HEK293 (cell line): ENCODE measurements around the gene FPGS.

Experiments used
- GLI2 ChIP-seq: fragments of 450-650 bp; formaldehyde crosslinking; IDR thresholded peaks from 2 replicates; pipeline ENCODE4; 2017; ENCODE audit warnings: missing biosample characterization, missing genetic modification characterization, low read depth, borderline replicate concordance
- IKZF3 ChIP-seq: fragments of 450-650 bp; IDR thresholded peaks from 2 replicates; pipeline ENCODE4 v1.5.0; 2018; ENCODE audit warnings: missing biosample characterization, mild to moderate bottlenecking, missing genetic modification characterization, moderate library complexity
- SALL2 ChIP-seq: fragments of 450-650 bp; formaldehyde crosslinking; IDR thresholded peaks from 2 replicates; pipeline ENCODE4 v1.5.0; 2017; ENCODE audit warnings: missing biosample characterization, mild to moderate bottlenecking, missing genetic modification characterization, borderline replicate concordance
- SP2 ChIP-seq: fragments of 450-650 bp; formaldehyde crosslinking; IDR thresholded peaks from 2 replicates; pipeline ENCODE4 v1.5.1; 2016; ENCODE audit warnings: missing biosample characterization, missing genetic modification characterization
- YY2 ChIP-seq: fragments of 450-650 bp; formaldehyde crosslinking; IDR thresholded peaks from 2 replicates; pipeline ENCODE4 v1.5.1; 2016; ENCODE audit warnings: missing biosample characterization, missing genetic modification characterization
- ZNF112 ChIP-seq: fragments of 450-650 bp; formaldehyde crosslinking; IDR thresholded peaks from 2 replicates; pipeline ENCODE4 v1.5.0; 2017; ENCODE audit warnings: missing biosample characterization, missing genetic modification characterization
- ZNF133 ChIP-seq: fragments of 450-650 bp; formaldehyde crosslinking; IDR thresholded peaks from 2 replicates; pipeline ENCODE4 v1.5.1; 2016; ENCODE audit warnings: missing biosample characterization, missing genetic modification characterization
- ZNF138 ChIP-seq: fragments of 450-650 bp; formaldehyde crosslinking; IDR thresholded peaks from 2 replicates; pipeline ENCODE4 v1.5.1; 2016; ENCODE audit warnings: missing biosample characterization, missing genetic modification characterization, borderline replicate concordance
- ZNF175 ChIP-seq: fragments of 450-650 bp; formaldehyde crosslinking; IDR thresholded peaks from 2 replicates; pipeline ENCODE4 v1.5.1; 2016; ENCODE audit warnings: missing biosample characterization, missing genetic modification characterization
- ZNF24 ChIP-seq: fragments of 450-650 bp; formaldehyde crosslinking; IDR thresholded peaks from 2 replicates; pipeline ENCODE4 v1.5.1; 2016; ENCODE audit warnings: missing biosample characterization, missing genetic modification characterization
- ZNF248 ChIP-seq: fragments of 450-650 bp; formaldehyde crosslinking; IDR thresholded peaks from 2 replicates; pipeline ENCODE4 v1.5.1; 2017; ENCODE audit warnings: missing biosample characterization, missing genetic modification characterization
- ZNF302 ChIP-seq: fragments of 450-650 bp; formaldehyde crosslinking; IDR thresholded peaks from 2 replicates; pipeline ENCODE4 v1.5.1; 2016; ENCODE audit warnings: missing biosample characterization, missing genetic modification characterization, low read depth
- ZNF341 ChIP-seq: fragments of 450-650 bp; formaldehyde crosslinking; IDR thresholded peaks from 2 replicates; pipeline ENCODE4; 2016; ENCODE audit warnings: low read depth, missing biosample characterization, missing genetic modification characterization
- ZNF366 ChIP-seq: fragments of 450-650 bp; formaldehyde crosslinking; conservative IDR thresholded peaks from 2 replicates; pipeline ENCODE4 v1.5.1; 2016; ENCODE audit warnings: missing biosample characterization, missing genetic modification characterization
- ZNF391 ChIP-seq: fragments of 450-650 bp; formaldehyde crosslinking; IDR thresholded peaks from 2 replicates; pipeline ENCODE4 v1.5.1; 2016; ENCODE audit warnings: low read depth, missing biosample characterization, missing genetic modification characterization, borderline replicate concordance
- ZNF404 ChIP-seq: fragments of 450-650 bp; formaldehyde crosslinking; IDR thresholded peaks from 2 replicates; pipeline ENCODE4 v1.5.1; 2017; ENCODE audit warnings: missing biosample characterization, missing genetic modification characterization
- ZNF544 ChIP-seq: fragments of 450-650 bp; formaldehyde crosslinking; IDR thresholded peaks from 2 replicates; pipeline ENCODE4 v1.5.0; 2017; ENCODE audit warnings: missing biosample characterization, missing genetic modification characterization
- ZNF560 ChIP-seq: fragments of 450-650 bp; formaldehyde crosslinking; IDR thresholded peaks from 2 replicates; pipeline ENCODE4 v1.5.1; 2017; ENCODE audit warnings: missing biosample characterization, missing genetic modification characterization, borderline replicate concordance
- ZNF664 ChIP-seq: fragments of 450-650 bp; formaldehyde crosslinking; IDR thresholded peaks from 2 replicates; pipeline ENCODE4 v1.5.1; 2016; ENCODE audit warnings: missing biosample characterization, missing genetic modification characterization
- ZNF747 ChIP-seq: fragments of 450-650 bp; formaldehyde crosslinking; IDR thresholded peaks from 2 replicates; pipeline ENCODE4 v1.5.1; 2016; ENCODE audit warnings: missing biosample characterization, missing genetic modification characterization
- ZNF830 ChIP-seq: fragments of 450-650 bp; IDR thresholded peaks from 2 replicates; pipeline ENCODE4 v1.5.0; 2018; ENCODE audit warnings: missing biosample characterization, missing genetic modification characterization, low read depth, mild to moderate bottlenecking, moderate library complexity
- ZSCAN30 ChIP-seq: fragments of 450-650 bp; IDR thresholded peaks from 2 replicates; pipeline ENCODE4 v1.5.1; 2018; ENCODE audit warnings: missing biosample characterization, mild to moderate bottlenecking, missing genetic modification characterization, moderate library complexity
- TF ChIP-seq, protein P1 (sequence below): fragments of 450-650 bp; formaldehyde crosslinking; IDR thresholded peaks from 2 replicates; pipeline ENCODE4 v1.5.1; 2017; ENCODE audit warnings: missing biosample characterization, missing genetic modification characterization
- TF ChIP-seq, protein P2 (sequence below): fragments of 450-650 bp; formaldehyde crosslinking; IDR thresholded peaks from 2 replicates; pipeline ENCODE4 v1.5.1; 2016; ENCODE audit warnings: missing biosample characterization, missing genetic modification characterization
- TF ChIP-seq, protein P3 (sequence below): fragments of 450-650 bp; formaldehyde crosslinking; IDR thresholded peaks from 2 replicates; pipeline ENCODE4 v1.5.1; 2017; ENCODE audit warnings: missing biosample characterization, missing genetic modification characterization
- TF ChIP-seq, protein P4 (sequence below): fragments of 450-650 bp; formaldehyde crosslinking; IDR thresholded peaks from 2 replicates; pipeline ENCODE4 v1.5.1; 2017; ENCODE audit warnings: missing biosample characterization, missing genetic modification characterization
- TF ChIP-seq, protein P5 (sequence below): fragments of 450-650 bp; formaldehyde crosslinking; IDR thresholded peaks from 2 replicates; pipeline ENCODE4 v1.5.1; 2016; ENCODE audit warnings: missing biosample characterization, missing genetic modification characterization

Gene FPGS

DNA sequence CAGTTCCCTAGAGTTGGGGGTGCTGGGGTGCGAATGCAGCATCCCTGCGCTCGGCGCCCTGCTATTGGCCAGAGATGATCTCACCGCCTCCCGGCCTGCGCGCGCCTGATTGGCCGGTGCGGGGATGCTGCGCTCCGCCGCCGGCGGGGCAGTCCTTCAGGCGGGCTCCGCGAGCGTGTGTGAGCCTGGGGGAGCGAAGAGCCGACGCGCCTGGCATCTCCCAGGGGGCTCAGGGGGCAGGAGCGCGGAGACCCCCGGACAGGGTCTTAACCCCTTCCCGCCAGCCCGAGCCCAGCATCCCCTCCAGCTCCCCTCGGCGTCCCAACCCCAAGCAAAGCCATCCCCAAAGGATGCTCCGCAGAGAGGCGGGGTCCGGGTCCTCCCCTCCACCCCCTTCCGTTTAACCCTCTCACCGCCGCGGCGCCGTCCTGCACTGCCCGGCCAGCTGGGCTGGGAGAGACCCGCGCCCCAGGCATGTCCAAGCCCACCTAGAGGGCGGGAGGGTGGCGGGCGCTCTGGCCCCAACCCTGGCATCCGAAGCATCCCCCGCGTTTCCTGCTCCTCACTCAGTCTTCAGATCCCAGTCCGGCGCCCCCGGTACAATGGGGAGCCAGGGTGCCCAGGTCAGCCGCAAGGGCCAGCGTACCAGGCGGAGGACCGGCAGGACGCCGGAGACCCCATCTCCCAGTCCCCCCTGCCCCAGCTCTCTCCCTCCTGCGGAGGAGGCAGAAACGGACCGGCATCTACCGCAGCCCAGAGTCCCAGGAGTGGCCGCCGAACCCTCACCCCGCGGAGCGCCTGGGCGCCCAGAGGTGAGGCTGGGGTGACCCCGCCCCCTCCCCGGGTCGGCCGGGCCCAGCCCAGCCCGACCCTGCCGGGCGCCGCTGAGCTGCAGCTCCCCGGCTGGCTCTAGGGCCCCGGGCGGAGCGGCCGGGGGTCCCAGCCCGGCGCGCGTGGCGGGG, 48.3 kb upstream of the FPGS start (continued):
- TF ChIP-seq, protein P1, sequence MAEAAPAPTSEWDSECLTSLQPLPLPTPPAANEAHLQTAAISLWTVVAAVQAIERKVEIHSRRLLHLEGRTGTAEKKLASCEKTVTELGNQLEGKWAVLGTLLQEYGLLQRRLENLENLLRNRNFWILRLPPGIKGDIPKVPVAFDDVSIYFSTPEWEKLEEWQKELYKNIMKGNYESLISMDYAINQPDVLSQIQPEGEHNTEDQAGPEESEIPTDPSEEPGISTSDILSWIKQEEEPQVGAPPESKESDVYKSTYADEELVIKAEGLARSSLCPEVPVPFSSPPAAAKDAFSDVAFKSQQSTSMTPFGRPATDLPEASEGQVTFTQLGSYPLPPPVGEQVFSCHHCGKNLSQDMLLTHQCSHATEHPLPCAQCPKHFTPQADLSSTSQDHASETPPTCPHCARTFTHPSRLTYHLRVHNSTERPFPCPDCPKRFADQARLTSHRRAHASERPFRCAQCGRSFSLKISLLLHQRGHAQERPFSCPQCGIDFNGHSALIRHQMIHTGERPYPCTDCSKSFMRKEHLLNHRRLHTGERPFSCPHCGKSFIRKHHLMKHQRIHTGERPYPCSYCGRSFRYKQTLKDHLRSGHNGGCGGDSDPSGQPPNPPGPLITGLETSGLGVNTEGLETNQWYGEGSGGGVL (tag by site-specific recombination), result 0 out of 2 replicates have a peak, but pooled peaks have one; percentile 9
- no peak for TF ChIP-seq ZNF544
- no peak for TF ChIP-seq IKZF3 (tag by site-specific recombination)
- TF ChIP-seq ZNF391 (tag by site-specific recombination), result no peak
- TF ChIP-seq, protein P2, sequence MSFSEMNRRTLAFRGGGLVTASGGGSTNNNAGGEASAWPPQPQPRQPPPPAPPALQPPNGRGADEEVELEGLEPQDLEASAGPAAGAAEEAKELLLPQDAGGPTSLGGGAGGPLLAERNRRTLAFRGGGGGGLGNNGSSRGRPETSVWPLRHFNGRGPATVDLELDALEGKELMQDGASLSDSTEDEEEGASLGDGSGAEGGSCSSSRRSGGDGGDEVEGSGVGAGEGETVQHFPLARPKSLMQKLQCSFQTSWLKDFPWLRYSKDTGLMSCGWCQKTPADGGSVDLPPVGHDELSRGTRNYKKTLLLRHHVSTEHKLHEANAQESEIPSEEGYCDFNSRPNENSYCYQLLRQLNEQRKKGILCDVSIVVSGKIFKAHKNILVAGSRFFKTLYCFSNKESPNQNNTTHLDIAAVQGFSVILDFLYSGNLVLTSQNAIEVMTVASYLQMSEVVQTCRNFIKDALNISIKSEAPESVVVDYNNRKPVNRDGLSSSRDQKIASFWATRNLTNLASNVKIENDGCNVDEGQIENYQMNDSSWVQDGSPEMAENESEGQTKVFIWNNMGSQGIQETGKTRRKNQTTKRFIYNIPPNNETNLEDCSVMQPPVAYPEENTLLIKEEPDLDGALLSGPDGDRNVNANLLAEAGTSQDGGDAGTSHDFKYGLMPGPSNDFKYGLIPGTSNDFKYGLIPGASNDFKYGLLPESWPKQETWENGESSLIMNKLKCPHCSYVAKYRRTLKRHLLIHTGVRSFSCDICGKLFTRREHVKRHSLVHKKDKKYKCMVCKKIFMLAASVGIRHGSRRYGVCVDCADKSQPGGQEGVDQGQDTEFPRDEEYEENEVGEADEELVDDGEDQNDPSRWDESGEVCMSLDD (tag by site-specific recombination), result peak; percentile 39
- no peak for TF ChIP-seq ZNF175 (tag by site-specific recombination)
- TF ChIP-seq ZNF302 (tag by site-specific recombination), result no peak
- TF ChIP-seq ZNF664 (tag by site-specific recombination), result no peak
- no peak for TF ChIP-seq ZNF133 (tag by site-specific recombination)
- TF ChIP-seq ZNF341 (tag by site-specific recombination), result peak; percentile 46; the same call in 1 of the 2 replicates
- TF ChIP-seq ZNF248 (tag by site-specific recombination), result no peak
- no peak for TF ChIP-seq SALL2 (tag by site-specific recombination)
- TF ChIP-seq YY2 (tag by site-specific recombination), result no peak
- TF ChIP-seq GLI2 (tag by site-specific recombination), result no peak
- TF ChIP-seq, protein P3, sequence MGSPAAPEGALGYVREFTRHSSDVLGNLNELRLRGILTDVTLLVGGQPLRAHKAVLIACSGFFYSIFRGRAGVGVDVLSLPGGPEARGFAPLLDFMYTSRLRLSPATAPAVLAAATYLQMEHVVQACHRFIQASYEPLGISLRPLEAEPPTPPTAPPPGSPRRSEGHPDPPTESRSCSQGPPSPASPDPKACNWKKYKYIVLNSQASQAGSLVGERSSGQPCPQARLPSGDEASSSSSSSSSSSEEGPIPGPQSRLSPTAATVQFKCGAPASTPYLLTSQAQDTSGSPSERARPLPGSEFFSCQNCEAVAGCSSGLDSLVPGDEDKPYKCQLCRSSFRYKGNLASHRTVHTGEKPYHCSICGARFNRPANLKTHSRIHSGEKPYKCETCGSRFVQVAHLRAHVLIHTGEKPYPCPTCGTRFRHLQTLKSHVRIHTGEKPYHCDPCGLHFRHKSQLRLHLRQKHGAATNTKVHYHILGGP (tag by site-specific recombination), result no peak
- TF ChIP-seq ZSCAN30, result no peak
- no peak for TF ChIP-seq ZNF112 (tag by site-specific recombination)
- TF ChIP-seq ZNF24 (tag by site-specific recombination), result no peak
- peak; percentile 86 for TF ChIP-seq SP2 (tag by site-specific recombination)
- TF ChIP-seq, protein P4, sequence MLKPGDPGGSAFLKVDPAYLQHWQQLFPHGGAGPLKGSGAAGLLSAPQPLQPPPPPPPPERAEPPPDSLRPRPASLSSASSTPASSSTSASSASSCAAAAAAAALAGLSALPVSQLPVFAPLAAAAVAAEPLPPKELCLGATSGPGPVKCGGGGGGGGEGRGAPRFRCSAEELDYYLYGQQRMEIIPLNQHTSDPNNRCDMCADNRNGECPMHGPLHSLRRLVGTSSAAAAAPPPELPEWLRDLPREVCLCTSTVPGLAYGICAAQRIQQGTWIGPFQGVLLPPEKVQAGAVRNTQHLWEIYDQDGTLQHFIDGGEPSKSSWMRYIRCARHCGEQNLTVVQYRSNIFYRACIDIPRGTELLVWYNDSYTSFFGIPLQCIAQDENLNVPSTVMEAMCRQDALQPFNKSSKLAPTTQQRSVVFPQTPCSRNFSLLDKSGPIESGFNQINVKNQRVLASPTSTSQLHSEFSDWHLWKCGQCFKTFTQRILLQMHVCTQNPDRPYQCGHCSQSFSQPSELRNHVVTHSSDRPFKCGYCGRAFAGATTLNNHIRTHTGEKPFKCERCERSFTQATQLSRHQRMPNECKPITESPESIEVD, result no peak
- TF ChIP-seq ZNF830, result no peak
- no peak for TF ChIP-seq ZNF404 (tag by site-specific recombination)
- no peak for TF ChIP-seq ZNF138 (tag by site-specific recombination)
- TF ChIP-seq ZNF366 (tag by site-specific recombination), result no peak
- no peak for TF ChIP-seq ZNF747 (tag by site-specific recombination)
- no peak for TF ChIP-seq ZNF560 (tag by site-specific recombination)
- TF ChIP-seq, protein P5, sequence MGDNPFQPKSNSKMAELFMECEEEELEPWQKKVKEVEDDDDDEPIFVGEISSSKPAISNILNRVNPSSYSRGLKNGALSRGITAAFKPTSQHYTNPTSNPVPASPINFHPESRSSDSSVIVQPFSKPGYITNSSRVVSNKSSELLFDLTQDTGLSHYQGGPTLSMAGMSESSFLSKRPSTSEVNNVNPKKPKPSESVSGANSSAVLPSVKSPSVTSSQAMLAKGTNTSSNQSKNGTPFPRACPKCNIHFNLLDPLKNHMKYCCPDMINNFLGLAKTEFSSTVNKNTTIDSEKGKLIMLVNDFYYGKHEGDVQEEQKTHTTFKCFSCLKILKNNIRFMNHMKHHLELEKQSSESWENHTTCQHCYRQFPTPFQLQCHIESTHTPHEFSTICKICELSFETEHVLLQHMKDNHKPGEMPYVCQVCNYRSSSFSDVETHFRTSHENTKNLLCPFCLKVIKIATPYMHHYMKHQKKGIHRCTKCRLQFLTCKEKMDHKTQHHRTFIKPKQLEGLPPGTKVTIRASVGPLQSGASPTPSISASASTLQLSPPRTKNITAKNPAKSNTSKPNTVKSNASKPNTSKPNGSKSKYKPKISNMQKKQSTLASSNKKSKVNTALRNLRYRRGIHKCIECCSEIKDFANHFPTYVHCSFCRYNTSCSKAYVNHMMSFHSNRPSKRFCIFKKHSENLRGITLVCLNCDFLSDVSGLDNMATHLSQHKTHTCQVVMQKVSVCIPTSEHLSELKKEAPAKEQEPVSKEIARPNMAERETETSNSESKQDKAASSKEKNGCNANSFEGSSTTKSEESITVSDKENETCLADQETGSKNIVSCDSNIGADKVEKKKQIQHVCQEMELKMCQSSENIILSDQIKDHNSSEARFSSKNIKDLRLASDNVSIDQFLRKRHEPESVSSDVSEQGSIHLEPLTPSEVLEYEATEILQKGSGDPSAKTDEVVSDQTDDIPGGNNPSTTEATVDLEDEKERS (tag by site-specific recombination), result no peak
